ENCODE measurements around the gene WWC2.

DNA sequence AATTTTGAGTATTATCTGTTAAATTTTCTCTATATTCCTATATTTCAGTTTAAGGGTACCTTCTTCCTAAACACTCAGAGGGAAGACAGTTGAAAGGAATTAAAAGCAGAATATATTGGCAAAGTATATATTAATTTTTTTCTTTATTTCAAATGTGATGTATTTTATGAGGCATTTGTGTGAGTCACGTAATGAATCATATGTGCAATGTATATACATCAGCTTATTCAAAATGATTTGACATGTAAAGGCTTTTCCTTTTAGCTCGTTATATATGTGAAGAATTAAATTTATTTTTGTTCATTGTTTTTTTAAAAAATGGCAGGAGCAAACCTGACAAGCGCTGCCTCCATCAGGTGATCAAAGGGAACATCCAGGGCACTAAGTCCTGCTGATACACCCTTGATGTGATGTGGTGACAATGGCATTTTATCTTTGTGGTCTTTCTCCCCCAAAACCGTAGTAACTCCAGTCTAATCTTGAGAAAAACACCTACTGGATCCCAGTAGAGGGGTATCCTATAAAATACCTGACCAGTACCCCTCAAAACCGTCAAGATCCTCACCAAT is 8.9 kb downstream of the WWC2 start:
- TF ChIP-seq CTCF (conservative IDR thresholded peaks at IDR 0.05 in 1 of 2, IDR thresholded peaks at IDR 0.05 in 1 of 2; ENCODE audit: extremely low read depth in 1 of 2, insufficient read depth in 1 of 2, low read depth in 1 of 2, low read length in 2 of 2) (no peak), EZH2 (IDR thresholded peaks at IDR 0.05; ENCODE audit: borderline replicate concordance, low read length) (no peak)

All from mammary epithelial cell (primary cell).